ENCODE measurements around the gene ZNF346.

ZNF346 gene

DNA sequence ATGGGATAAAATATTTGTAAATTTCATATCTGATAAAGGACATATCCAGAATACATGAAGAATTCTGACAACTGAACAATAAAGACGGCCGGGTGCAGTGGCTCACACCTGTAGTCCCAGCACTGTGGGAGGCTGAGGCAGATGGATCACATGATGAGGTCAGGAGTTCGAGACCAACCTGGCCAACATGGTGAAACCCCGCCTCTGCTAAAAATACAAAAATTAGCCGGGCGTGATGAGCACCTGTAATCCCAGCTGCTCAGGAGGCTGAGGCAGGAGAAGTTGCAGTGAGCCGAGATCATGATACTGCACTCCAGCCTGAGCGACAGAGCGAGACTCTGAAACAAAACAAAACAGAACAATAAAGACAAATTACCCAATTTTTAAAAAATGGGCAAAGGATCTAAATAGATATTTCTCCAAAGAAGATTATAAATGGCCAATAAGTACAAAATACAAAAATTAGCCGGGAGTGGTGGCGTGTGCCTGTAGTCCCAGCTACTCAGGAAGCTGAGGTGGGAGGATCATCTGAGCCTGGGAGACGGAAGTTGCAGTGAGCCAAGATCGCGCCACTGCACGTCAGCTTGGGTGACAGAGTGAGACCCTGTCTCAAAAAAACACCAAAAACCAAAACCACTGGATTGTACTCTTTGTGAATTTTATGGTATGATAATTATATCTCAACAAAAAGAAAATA lies 101.4 kb downstream of the ZNF346 start:
- DNase-seq, result no peak

DNA sequence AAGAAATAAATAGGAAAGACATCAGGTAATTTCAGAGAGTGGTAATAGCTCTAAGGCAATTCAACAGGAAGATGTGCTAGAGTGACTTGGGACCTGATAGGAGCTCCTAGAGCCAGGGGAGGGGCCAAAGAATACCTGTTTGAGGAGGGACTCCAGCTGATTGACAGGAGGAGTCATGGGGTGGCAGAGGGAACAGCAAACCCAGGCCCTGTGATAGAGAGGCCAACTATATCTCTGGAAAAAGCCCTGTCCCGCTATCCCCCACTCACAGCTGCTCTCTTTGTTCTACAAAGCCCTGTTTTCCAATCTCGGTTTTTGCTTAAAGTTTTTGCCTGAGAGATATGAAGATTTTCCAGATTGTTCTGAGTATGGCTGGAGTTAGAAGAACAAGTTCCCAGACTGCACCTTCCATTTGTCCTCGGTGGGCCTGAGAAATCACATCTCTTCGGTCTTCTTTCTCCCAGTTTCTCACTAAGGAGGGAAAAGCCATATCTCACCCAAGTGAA lies 102.0 kb downstream of the ZNF346 start:
- no peak for DNase-seq

DNA sequence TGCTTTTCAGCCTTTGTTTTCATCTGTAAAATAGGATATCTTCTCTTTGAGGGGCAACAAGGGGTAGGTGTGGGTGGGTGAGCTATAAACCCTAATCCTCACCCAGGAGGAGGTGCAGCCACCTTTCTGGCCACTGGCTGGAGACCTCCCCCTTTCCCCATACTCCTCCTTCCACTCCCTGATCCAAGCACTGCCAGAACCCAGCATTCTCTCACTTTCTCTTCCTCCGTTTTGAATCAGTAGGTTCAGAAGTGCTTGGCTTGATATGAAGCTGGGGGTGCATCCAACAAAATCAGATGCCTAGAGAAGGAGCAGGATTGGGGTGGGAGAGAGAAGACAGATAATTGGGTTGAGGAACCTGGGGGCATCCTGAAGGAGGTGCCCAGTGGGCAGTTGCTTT lies 104.3 kb downstream of the ZNF346 start:
- no peak for DNase-seq

DNA sequence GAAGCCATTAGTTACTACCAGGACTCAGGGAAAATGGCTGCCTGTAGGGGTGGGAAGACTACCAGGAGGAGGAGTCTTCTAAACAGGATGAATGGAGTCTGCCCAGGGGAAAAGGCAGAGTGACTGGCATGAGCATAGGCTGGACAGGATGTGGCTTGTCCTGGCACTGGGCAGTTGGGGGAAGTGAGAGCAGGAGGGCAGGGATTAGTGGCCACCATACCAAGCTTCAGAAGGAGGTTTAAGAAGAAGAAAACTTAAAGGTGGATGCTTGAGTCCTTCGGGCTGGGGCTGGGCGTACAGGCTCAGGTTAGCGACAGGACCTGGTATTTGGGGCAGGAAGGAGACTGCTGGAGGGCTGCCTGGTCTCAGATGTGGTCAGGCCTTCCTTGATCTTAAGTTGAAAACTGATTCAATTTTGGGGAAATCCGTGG lies 106.1 kb downstream of the ZNF346 start:
- DNase-seq, result no peak

DNA sequence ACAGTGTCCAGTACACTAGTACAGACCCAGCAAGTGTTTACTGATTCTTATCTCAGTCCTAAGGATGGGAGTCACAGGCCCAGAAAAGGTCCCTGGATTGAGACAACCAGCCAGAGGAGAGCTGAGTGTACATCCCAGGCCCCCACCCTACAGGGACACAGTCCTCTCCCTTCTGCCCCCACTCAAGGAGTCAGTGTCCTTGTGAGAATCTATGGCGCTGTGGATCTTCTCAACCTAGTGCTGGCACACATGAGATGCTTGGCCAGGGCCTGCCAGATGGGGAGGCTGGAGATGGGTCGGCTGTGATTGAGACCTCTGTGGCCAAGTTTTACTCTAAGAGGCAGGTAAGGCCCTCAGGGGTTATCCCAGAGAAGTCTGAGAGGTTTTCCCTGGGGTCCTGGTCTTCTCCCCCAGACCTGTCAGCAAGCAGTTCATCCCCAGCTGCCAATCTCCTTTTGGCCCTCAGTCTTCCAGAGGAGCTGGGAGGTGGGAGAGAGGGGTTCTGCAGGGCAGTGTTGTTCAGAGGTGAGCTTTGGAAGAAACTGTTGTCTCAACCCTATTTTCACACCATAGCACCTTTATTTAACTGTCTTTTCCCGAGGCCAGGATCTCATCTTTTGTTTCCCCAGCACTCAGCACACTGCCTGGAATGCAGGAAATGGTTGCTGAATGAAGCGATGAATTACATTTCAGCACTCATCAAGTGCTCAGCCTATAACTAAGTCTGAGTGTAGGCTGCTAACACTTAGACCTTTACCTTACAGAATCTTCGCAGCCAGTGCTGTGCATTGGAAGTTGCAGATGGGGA lies 107.9 kb downstream of the ZNF346 start:
- DNase-seq, result no peak

Data from DMS79 (cell line).